ENCODE measurements around the gene LIMS2. TPM values are rescaled to one million over a fixed set of nuclear protein-coding genes. Genes with fewer than 3 reads are reported as not detected.

LIMS2 gene
- total and polyA plus RNA-seq, 9 donors, result 7.7 to 51.9 (median 35.0) TPM

DNA sequence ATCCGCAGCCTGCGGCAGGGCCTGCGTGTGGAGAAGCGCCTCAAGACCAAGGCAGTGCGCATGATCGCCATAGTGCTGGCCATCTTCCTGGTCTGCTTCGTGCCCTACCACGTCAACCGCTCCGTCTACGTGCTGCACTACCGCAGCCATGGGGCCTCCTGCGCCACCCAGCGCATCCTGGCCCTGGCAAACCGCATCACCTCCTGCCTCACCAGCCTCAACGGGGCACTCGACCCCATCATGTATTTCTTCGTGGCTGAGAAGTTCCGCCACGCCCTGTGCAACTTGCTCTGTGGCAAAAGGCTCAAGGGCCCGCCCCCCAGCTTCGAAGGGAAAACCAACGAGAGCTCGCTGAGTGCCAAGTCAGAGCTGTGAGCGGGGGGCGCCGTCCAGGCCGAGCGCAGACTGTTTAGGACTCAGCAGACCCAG is 23.9 kb downstream of the LIMS2 start:
- DNase-seq, result no peak
- Histone ChIP-seq H3K27ac (ENCODE audit: low read length) (peak overlapping the region; percentile 67), H3K4me3 (ENCODE audit: low read length) (no peak overlapping the region), H3K36me3 (ENCODE audit: control insufficient read depth, insufficient read depth, low read length) (peaks cover 5% of the 10 kb centered on the region), H3K9me3 (replicated peaks; ENCODE audit: control insufficient read depth, low read depth, low read length) (no peaks in the 10 kb centered on the region), H3K27me3 (ENCODE audit: control insufficient read depth, insufficient read depth, low read length) (no peaks in the 10 kb centered on the region), H3K4me1 (ENCODE audit: control insufficient read depth, insufficient read depth, low read length) (peaks cover 47% of the 10 kb centered on the region)
- WGBS (ENCODE audit: insufficient coverage), result 85% methylated on average over 24 of the region's 29 CpGs

DNA sequence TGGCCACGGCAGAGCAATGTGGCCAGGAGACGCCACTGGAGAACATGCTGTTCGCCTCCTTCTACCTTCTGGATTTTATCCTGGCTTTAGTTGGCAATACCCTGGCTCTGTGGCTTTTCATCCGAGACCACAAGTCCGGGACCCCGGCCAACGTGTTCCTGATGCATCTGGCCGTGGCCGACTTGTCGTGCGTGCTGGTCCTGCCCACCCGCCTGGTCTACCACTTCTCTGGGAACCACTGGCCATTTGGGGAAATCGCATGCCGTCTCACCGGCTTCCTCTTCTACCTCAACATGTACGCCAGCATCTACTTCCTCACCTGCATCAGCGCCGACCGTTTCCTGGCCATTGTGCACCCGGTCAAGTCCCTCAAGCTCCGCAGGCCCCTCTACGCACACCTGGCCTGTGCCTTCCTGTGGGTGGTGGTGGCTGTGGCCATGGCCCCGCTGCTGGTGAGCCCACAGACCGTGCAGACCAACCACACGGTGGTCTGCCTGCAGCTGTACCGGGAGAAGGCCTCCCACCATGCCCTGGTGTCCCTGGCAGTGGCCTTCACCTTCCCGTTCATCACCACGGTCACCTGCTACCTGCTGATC is 24.4 kb downstream of the LIMS2 start:
- Histone ChIP-seq H3K4me3 (ENCODE audit: low read length) (no peak overlapping the region), H3K27me3 (ENCODE audit: control insufficient read depth, insufficient read depth, low read length) (no peaks in the 10 kb centered on the region), H3K36me3 (ENCODE audit: control insufficient read depth, insufficient read depth, low read length) (peaks cover 5% of the 10 kb centered on the region), H3K27ac (ENCODE audit: low read length) (no peak overlapping the region), H3K4me1 (ENCODE audit: control insufficient read depth, insufficient read depth, low read length) (peaks cover 47% of the 10 kb centered on the region), H3K9me3 (replicated peaks; ENCODE audit: control insufficient read depth, low read depth, low read length) (no peaks in the 10 kb centered on the region)
- 84% methylated on average over 27 of the region's 28 CpGs for WGBS (ENCODE audit: insufficient coverage)
- DNase-seq, result no peak

DNA sequence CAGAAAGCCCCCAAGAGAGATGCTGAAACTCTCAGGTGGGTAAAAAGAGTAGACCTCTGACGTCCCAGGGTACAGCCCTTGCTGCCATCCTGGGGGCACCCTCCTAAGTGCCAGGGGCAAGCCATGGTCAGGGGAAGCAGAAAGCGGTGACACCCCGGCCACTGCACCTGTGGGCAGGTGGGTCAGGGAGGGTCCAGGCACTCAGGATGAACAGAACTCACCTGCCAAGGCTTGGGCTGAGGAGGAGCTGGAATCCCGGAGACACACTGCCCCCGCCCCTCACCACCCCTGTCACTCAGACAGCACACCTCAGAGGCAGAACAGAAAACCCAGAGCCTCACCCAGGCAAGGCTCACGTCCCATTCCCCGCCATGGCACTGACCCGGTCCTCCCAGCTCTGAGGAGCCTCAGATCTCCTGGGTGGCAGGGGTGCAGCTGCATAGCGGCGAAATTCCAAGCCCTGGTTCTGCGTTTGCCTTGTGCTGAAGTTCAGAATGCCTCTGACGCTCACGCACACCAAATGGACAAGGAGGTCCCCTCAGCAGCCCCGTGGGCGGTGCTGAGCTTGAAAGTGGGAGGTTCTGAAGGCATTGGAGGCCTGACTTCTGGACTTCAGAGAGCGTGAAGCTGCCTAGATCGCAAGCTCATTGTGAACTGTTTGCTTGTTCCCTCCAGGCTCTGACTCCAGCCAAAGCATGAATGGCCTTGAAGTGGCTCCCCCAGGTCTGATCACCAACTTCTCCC is 25.1 kb downstream of the LIMS2 start:
- 62% methylated on average over 17 of the region's 17 CpGs for WGBS (ENCODE audit: insufficient coverage)
- peaks cover 49% of the 10 kb centered on the region for H3K4me1 ChIP-seq (ENCODE audit: control insufficient read depth, insufficient read depth, low read length)
- H3K36me3 ChIP-seq (ENCODE audit: control insufficient read depth, insufficient read depth, low read length), result peaks cover 5% of the 10 kb centered on the region
- no peak overlapping the region for H3K4me3 ChIP-seq (ENCODE audit: low read length)
- H3K9me3 ChIP-seq (replicated peaks; ENCODE audit: control insufficient read depth, low read depth, low read length), result no peaks in the 10 kb centered on the region
- H3K27ac ChIP-seq (ENCODE audit: low read length), result no peak overlapping the region
- no peaks in the 10 kb centered on the region for H3K27me3 ChIP-seq (ENCODE audit: control insufficient read depth, insufficient read depth, low read length)
- no peak for DNase-seq

DNA sequence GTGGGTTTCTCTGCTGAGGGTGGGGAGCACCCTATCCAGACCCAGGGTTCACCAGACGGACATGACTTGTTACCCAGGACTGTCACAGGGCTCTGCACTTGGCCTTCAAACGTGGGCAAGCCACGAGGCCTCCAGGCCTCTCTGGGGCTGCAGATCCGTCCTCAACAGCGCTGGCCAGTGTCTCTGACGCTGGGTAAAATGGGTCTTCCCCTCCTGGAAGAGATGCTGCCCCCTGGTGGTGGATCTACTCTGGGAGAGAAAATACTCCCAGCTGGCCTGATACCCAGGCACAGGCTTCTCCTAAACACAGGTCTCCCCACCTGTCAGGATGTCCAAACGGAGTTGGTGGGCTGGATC is 25.7 kb downstream of the LIMS2 start:
- WGBS (ENCODE audit: insufficient coverage), result 15% methylated on average over 4 of the region's 7 CpGs
- DNase-seq, result peak; percentile 83
- Histone ChIP-seq H3K36me3 (ENCODE audit: control insufficient read depth, insufficient read depth, low read length) (peaks cover 5% of the 10 kb centered on the region), H3K4me3 (ENCODE audit: low read length) (no peak overlapping the region), H3K9me3 (replicated peaks; ENCODE audit: control insufficient read depth, low read depth, low read length) (no peaks in the 10 kb centered on the region), H3K4me1 (ENCODE audit: control insufficient read depth, insufficient read depth, low read length) (peaks cover 49% of the 10 kb centered on the region), H3K27me3 (ENCODE audit: control insufficient read depth, insufficient read depth, low read length) (no peaks in the 10 kb centered on the region), H3K27ac (ENCODE audit: low read length) (no peak overlapping the region)

DNA sequence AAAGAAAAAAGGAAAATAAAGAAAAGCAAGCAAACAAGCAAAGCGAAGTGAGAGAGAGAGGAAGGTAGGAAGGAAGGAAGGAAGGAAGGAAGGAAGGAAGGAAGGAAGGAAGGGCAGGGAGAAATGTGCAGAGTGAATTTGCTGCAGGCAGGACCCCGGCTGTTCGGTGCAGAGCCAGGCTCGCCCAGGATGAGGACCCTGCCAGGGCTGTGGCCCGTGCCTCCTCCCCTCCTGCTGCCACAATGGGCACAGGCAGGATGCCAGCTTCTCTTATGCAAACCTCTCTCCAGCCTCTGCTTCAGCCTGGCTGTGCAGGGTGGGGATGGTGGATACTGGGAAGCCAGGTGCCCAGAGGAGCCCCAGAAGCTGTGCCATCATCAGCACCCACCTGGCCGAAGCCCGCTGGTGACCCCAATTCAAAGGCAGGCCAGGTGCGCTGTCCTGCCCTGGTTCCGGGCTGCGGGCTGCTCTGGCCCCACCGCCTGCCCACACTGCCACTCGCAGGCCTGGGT is 26.2 kb downstream of the LIMS2 start:
- peaks cover 49% of the 10 kb centered on the region for H3K4me1 ChIP-seq (ENCODE audit: control insufficient read depth, insufficient read depth, low read length)
- H3K27ac ChIP-seq (ENCODE audit: low read length), result no peak overlapping the region
- no peak for DNase-seq
- peaks cover 5% of the 10 kb centered on the region for H3K36me3 ChIP-seq (ENCODE audit: control insufficient read depth, insufficient read depth, low read length)
- 63% methylated on average over 5 of the region's 12 CpGs for WGBS (ENCODE audit: insufficient coverage)
- H3K4me3 ChIP-seq (ENCODE audit: low read length), result no peak overlapping the region
- H3K27me3 ChIP-seq (ENCODE audit: control insufficient read depth, insufficient read depth, low read length), result no peaks in the 10 kb centered on the region
- no peaks in the 10 kb centered on the region for H3K9me3 ChIP-seq (replicated peaks; ENCODE audit: control insufficient read depth, low read depth, low read length)

DNA sequence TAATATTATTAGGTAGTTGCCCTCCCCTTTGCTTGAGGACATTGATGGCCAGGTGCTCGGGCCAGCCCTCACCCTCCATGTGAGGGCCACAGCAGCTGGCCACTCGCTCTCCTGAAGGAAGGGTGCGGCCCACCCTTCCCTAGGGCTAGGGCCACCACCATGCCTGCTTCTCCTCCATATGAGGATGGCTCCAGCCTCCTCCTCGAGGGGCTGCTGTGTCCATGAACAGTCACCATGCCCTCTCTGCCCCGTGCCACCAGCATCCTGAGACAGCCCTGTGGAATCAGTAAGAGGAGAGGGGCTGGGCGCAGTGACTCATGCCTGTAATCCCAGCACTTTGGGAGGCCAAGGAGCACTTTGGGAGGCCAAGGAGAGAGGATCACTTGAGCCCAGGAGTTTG is 27.0 kb downstream of the LIMS2 start:
- Histone ChIP-seq H3K36me3 (ENCODE audit: control insufficient read depth, insufficient read depth, low read length) (peaks cover 5% of the 10 kb centered on the region), H3K4me1 (ENCODE audit: control insufficient read depth, insufficient read depth, low read length) (peaks cover 47% of the 10 kb centered on the region), H3K27me3 (ENCODE audit: control insufficient read depth, insufficient read depth, low read length) (no peaks in the 10 kb centered on the region), H3K4me3 (ENCODE audit: low read length) (no peak overlapping the region), H3K27ac (ENCODE audit: low read length) (no peak overlapping the region), H3K9me3 (replicated peaks; ENCODE audit: control insufficient read depth, low read depth, low read length) (no peaks in the 10 kb centered on the region)
- no peak for DNase-seq
- 80% methylated on average over 6 of the region's 6 CpGs for WGBS (ENCODE audit: insufficient coverage)

DNA sequence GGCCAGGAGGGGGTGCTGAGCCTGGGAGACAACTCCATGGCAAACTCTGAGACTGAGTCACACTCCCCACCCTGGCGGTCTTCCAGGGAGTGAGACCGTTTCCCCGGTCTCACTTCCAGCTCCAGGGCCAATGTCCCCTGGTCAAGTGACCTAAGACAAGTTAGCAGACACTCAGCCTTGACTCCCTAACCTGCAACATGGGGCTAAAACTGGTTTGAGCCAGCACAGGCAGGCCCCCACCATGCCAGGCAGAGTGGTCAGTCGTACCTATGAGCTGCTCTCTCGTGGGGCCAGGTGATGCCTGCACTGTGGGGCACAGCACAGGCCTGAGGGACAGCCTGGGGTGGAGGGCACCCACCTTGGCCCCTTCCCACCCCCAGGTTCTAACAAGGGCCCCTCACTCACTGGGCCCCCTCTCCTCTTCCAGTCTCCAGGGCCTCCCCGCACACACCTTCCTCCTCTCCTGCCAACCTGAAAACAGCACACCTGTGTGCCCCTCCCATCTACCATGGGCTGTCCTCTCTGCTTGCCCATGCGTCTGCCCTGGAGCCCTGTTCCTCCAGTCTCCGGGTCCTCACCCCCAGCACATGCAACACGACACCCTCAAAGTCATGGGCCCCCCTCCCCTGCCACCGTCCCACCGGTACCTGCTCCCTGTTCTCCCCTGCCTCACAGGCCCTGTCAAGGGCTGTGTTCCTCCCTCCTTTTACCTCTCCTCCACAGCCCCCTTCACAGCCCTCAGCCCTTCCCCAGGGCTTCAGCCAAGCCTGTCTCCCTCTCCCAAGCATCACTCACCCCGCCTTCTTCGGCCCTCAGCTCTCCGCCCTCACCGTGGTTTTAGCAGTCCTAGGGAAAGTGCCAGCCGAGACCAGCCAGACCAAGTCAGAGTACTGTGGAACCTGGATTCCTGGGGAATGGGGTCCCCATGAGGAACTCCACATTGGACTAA is 27.8 kb downstream of the LIMS2 start:
- 57% methylated on average over 16 of the region's 16 CpGs for WGBS (ENCODE audit: insufficient coverage)
- peaks cover 46% of the 10 kb centered on the region for H3K4me1 ChIP-seq (ENCODE audit: control insufficient read depth, insufficient read depth, low read length)

DNA sequence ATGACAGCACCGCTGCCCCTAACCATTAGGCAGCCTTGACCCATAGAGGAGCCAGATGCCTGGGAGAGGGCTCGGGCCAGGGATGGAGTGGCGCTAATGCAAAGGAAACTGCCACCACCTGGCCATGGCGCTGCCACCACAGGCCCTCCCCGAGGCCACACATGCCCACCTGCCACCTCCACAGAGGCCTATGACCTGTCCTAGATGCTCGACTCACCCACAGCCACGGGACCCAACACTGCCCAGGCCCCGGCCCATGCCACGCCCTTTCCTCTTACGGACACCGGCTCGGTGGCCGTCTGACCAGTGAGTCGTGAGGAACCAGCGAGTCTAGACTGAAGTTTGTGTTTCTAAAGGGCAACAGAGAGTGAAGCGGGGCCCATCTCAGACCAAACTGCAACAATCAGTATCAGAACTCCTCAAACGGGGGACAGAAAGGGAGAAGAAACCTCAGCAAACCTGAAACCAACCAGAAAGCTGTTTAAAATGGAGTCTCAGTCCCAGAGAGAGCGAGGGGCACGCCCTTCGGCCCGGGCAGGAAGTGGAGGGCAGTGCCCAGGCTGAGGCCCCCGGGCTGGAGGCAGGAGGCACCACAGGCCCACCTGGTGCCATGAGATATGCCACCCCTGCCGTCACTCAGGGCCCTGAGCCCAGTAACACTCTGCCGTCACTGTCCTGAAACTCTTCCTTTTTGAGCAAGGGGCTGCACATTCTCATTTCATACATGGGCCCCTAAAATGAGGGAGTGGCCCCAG is 28.7 kb downstream of the LIMS2 start:
- H3K4me3 ChIP-seq (ENCODE audit: low read length), result no peak overlapping the region
- H3K4me1 ChIP-seq (ENCODE audit: control insufficient read depth, insufficient read depth, low read length), result peaks cover 42% of the 10 kb centered on the region
- H3K36me3 ChIP-seq (ENCODE audit: control insufficient read depth, insufficient read depth, low read length), result no peaks in the 10 kb centered on the region
- H3K9me3 ChIP-seq (replicated peaks; ENCODE audit: control insufficient read depth, low read depth, low read length), result no peaks in the 10 kb centered on the region
- H3K27ac ChIP-seq (ENCODE audit: low read length), result no peak overlapping the region
- H3K27me3 ChIP-seq (ENCODE audit: control insufficient read depth, insufficient read depth, low read length), result no peaks in the 10 kb centered on the region
- DNase-seq, result no peak
- WGBS (ENCODE audit: insufficient coverage), result 68% methylated on average over 19 of the region's 24 CpGs

More for the DNA sequence above, 27.8 kb downstream of the LIMS2 start:
- no peak overlapping the region for H3K27ac ChIP-seq (ENCODE audit: low read length)
- no peaks in the 10 kb centered on the region for H3K9me3 ChIP-seq (replicated peaks; ENCODE audit: control insufficient read depth, low read depth, low read length)
- no peak overlapping the region for H3K4me3 ChIP-seq (ENCODE audit: low read length)
- no peaks in the 10 kb centered on the region for H3K36me3 ChIP-seq (ENCODE audit: control insufficient read depth, insufficient read depth, low read length)
- no peaks in the 10 kb centered on the region for H3K27me3 ChIP-seq (ENCODE audit: control insufficient read depth, insufficient read depth, low read length)
- DNase-seq, result no peak

DNA sequence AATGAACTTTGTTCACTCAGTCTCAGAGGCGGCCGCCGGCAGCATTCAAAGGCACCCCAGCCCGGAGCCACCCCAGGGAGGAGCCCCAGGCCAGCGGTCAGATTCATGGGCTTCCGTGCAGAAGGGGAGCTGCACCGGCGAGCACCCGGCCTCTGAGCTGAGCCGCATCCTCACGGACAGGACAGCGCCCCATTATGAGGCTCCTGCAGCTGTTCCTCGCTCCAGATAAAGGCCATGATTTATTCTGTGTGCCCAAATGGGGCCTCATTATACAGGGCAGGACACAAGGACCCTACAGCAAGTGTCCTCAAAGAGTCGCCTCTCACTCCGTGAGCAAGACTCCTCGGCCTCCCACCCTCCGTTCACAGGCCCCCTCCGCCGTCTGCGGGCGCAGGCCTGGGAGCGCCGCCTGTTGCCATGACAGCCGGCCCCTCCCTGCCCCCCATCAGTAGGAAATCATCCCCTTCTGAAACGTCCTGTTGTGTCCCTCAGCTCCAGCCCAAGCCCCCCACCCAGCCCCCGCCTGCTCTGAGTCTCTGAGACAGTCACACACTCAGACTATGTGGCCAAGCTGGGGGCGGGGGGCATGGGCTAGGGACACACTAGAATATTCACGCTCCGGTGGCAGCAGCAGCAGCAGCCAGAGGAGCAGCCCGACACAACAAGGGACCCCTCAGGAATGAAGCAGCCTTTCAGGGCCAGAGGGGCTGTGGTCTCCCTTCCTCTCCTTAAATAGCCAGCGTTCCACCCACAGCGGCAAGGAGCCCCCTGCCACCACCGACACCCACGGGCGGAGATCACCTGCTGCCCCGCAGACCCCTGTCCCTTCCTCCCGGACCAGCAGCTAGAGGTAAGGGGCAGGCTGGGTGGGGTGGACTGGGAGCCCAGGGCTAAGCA is 29.7 kb downstream of the LIMS2 start, which contains the start of gene GPR17:
TSS of gene GPR17 (plus strand) at position 759 of the 897 bp plus-strand sequence. CDS start 4,583 bp downstream, outside the sequence.
- no peak within 1 kb of the TSS for H3K27ac ChIP-seq (ENCODE audit: low read length)
- DNase-seq, result no peak
- no peak within 1 kb of the TSS for H3K4me3 ChIP-seq (ENCODE audit: low read length)
- no peaks in the 10 kb centered on the region for H3K27me3 ChIP-seq (ENCODE audit: control insufficient read depth, insufficient read depth, low read length)
- 57% methylated on average over 31 of the region's 37 CpGs for WGBS (ENCODE audit: insufficient coverage)
- H3K9me3 ChIP-seq (replicated peaks; ENCODE audit: control insufficient read depth, low read depth, low read length), result no peaks in the 10 kb centered on the region
- H3K36me3 ChIP-seq (ENCODE audit: control insufficient read depth, insufficient read depth, low read length), result no peaks in the 10 kb centered on the region
- peaks cover 49% of the 10 kb centered on the region for H3K4me1 ChIP-seq (ENCODE audit: control insufficient read depth, insufficient read depth, low read length)
